Pancreas (tissue), 10 donors: ENCODE measurements around the gene SEC16A. TPM values are rescaled to one million over a fixed set of nuclear protein-coding genes. Genes with fewer than 3 reads are reported as not detected.
A peak's percentile ranks its signal among the peaks of the same experiment; 100 is the strongest.

Source experiments
- ATAC-seq, 4 donors: fragments of 200-7000 bp; cut with Tn5 transposase; one replicate each; pipeline versions ENCODE4 v1.8.0 to v1.9.1; 2020; ENCODE audit warnings: mild to moderate bottlenecking in 4 of 4, moderate library complexity in 4 of 4
- DNase-seq, 6 donors: peaks; one replicate each; pipeline ENCODE4 v3.0.0-alpha.2; 2020
- FAIRE-seq: peaks from 2 replicates; lab custom pipeline; 2012; peaks lifted over from hg19 to GRCh38; lab: Jason Lieb, UNC
- H3K27ac ChIP-seq, 4 donors: fragments of 200-600 bp; sonication (generic); 1 replicate in 3 of 4; 2 replicates in 1 of 4; pipeline versions ENCODE4 v1.5.0 to v1.8.0; 2020
- H3K27me3 ChIP-seq, 4 donors: fragments of 200-600 bp; one replicate each; pipeline ENCODE4 v1.8.0; 2021
- H3K36me3 ChIP-seq, 3 donors: fragments of 200-600 bp; sonication (generic) in 1 of 3; one replicate each; pipeline versions ENCODE4 v1.5.0 to v1.8.0; 2020 to 2021
- H3K4me1 ChIP-seq, 3 donors: fragments of 200-600 bp; one replicate each; pipeline ENCODE4 v1.8.0; 2021
- H3K4me3 ChIP-seq, 4 donors: fragments of 200-600 bp; sonication (generic) in 2 of 4; one replicate each; pipeline versions ENCODE4 v1.5.0 to v1.8.0; 2020 to 2021
- H3K9me3 ChIP-seq, 4 donors: fragments of 200-600 bp; one replicate each; pipeline ENCODE4 v1.8.0; 2021
- WGBS, 2 donors: extraction: QIAGEN DNeasy Blood & Tissue Kit; methylation state at CpG; one replicate each; pipeline ENCODE4 v1.1.7; 2013; 5-methylcytosine and 5-hydroxymethylcytosine counted together
- intact Hi-C, 3 donors: fragments of 100-400 bp; cut with DNase I; formaldehyde crosslinking; loops; one replicate each; pipeline versions ENCODE4 v1.11.1 to v1.14.2; 2022
- polyA plus RNA-seq, 2 donors: library from polyadenylated mRNA; stranded (reverse); fragments of 200-250 nt; gene quantifications; one replicate each; pipeline ENCODE4 v1.2.3, GENCODE V29; 2013
- total RNA-seq, 6 donors: library from RNA; stranded (reverse); fragmentation: NEBNext Ultra II Directional in 4 of 6; extraction: Animal tissue kit (Norgen Biotek cat#: 25700) in 4 of 6; gene quantifications; one replicate each; pipeline versions ENCODE4 v1.2.1 to v1.2.4, GENCODE V29; 2021 to 2023
- TF ChIP-seq, protein P1 (sequence below), 4 donors: fragments of 200-600 bp; sonication (generic) in 3 of 4; IDR thresholded peaks; one replicate each; pipeline versions ENCODE4 v1.5.0 to v1.8.0; 2021; ENCODE audit warnings: antibody characterized with exemption in 4 of 4
- donor health status: healthy with polysubstance abuse.
- donor health status: DM: no; HTN: no; CAD: no; lungs with moderate emphysema.
- donor health status: DM: no; HTN: no; CAD: no.
- donor health status: control.
- donor health status: control.
- donor health status: Bipolar disorder and iron deficiency.
- donor health status: DM: yes; HTN: yes; CAD: no.
- donor health status: DM: no; HTN: no; CAD: no.
- donor health status: DM: no; HTN: no; CAD: no.
- donor health status: DM: yes; HTN: yes; CAD: no.

The SEC16A gene
- total and polyA plus RNA-seq, 8 donors: 32.1 to 66.9 (median 40.8) TPM

DNA sequence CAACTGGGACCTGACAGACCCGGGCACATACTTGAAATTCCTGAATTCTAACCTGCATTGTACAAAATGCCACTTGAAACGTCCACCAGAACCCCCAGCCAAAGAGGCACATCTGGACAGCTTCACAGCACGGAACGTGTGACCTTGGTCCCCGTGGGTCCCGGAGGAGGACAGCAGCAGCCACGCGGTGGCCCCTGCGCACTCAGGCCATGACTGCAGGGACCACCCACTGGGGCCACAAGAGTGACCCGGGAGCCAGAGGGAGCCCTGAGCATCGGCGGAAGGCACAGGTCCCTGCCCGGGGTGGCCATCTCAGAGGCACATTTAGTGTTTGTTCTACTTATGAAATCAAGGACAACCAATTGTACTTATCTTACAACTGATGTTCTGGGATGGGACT, 80.8 kb downstream of the SEC16A start:
- Histone ChIP-seq H3K27ac (no peak overlapping the region), H3K9me3 (no peaks in the 10 kb centered on the region), H3K4me3 (no peak overlapping the region), H3K4me1 (peaks cover 0 to 11% (median 7%) of the 10 kb centered on the region in 3 donors), H3K27me3 (no peaks in the 10 kb centered on the region), H3K36me3 (peaks cover 0 to 18% (median 4%) of the 10 kb centered on the region in 3 donors)
- FAIRE-seq (no peak), ATAC-seq (no peak), DNase-seq (peak in 1 of 6 donors; percentile 41)
- TF ChIP-seq, protein P1, sequence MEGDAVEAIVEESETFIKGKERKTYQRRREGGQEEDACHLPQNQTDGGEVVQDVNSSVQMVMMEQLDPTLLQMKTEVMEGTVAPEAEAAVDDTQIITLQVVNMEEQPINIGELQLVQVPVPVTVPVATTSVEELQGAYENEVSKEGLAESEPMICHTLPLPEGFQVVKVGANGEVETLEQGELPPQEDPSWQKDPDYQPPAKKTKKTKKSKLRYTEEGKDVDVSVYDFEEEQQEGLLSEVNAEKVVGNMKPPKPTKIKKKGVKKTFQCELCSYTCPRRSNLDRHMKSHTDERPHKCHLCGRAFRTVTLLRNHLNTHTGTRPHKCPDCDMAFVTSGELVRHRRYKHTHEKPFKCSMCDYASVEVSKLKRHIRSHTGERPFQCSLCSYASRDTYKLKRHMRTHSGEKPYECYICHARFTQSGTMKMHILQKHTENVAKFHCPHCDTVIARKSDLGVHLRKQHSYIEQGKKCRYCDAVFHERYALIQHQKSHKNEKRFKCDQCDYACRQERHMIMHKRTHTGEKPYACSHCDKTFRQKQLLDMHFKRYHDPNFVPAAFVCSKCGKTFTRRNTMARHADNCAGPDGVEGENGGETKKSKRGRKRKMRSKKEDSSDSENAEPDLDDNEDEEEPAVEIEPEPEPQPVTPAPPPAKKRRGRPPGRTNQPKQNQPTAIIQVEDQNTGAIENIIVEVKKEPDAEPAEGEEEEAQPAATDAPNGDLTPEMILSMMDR (IDR thresholded peaks at IDR 0.05): no peak
- intact Hi-C loops: loop anchor here in 1 of 3 donors (5.0 kb wide), 1 partner anchor 230 kb away; no protein-coding TSS in a partner anchor
- WGBS, 2 donors: 45 to 49% methylated on average over 13 of the region's 13 CpGs

DNA sequence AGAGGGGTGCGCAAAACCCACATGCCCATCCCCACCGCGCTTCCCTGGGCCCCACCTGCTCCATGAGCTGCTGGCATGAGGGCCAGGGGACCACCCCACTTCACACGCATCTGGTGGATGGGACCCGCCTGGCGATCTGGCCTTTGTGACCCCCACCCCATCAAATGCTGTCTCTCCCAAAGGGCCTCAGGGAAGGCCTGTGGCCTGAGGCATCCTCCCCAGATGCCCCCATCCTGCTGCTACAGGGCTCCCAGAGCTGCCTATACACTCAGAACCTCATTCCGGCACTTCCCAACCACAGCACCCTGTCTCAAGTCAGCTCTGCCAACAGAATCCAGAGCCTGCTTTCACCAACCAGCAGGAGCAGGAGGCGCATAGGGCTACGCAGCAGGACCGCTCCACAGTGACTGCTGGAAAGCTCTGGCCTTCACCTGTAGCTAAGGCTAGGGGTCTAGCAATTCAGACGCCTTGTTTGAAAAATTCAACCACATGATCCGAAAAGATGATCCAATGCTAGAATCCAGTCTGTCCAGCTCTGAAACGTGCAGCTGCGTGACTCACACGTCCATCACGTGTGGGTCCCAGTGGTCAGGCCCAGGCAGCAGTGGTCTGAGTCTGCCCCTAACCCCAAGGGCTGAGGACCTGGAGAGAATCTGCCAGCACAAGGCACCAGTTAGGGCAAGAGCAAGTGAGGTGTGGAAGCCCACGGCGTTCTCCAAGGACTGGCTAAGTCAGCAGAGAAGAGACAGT, 81.5 kb downstream of the SEC16A start:
- TF ChIP-seq, protein P1 (IDR thresholded peaks at IDR 0.05): no peak
- FAIRE-seq: no peak
- Histone ChIP-seq H3K27me3 (no peaks in the 10 kb centered on the region), H3K36me3 (peaks cover 0 to 11% (median 4%) of the 10 kb centered on the region in 3 donors), H3K4me3 (no peak overlapping the region), H3K27ac (no peak overlapping the region), H3K9me3 (no peaks in the 10 kb centered on the region), H3K4me1 (peaks cover 0 to 11% (median 7%) of the 10 kb centered on the region in 3 donors)
- no peak for ATAC-seq
- intact Hi-C loops: loop anchor here in 1 of 3 donors (5.0 kb wide), 1 partner anchor 231 kb away; no protein-coding TSS in a partner anchor
- peak in 2 of 6 donors; percentile 48 to 66 for DNase-seq
- WGBS, 2 donors: 78 to 87% methylated on average over 18 of the region's 18 CpGs

DNA sequence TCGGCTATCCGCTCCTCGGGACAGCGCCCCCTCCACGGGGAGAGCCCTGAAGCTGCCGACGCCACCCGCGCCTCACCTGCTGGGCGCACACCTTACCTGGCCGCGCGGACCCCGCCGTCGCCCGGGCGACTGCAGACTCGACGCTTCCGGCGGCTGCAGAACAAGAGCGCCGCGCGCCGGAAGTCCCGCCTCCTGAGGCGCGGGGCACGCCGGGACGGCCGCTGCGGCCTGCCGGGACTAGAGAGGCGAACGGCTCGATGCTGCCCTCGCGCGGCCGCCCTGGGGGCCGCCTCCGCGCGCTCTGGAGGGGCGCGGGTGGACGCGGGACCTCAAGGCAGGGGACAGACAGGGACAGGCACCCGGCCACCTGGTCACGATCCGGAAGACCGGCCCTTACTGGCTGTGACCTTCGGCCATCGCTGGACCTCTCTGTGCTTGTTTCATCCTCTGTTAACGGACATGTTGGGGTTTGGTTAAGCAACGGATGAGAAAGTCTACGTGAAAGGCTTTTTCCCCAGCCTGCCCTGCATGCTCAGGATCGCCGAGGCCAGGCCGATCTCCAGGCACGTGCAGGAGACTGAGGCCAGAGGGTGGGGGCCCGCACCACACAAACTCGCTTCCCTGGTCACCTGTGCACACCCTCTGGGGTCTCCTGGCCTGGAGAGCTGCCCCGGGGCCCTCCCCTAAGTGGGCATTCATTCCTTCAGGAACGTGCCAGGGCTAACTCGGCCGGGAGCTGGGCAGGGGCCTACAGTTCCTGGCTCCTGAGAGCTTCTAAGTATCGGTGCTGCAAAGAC, 82.6 kb downstream of the SEC16A start, which contains the start of gene SNAPC4:
SNAPC4 (minus strand) TSS at position 133 of the 797 bp plus-strand sequence. CDS start 1,742 bp downstream, outside the sequence.
- peaks cover 0 to 14% (median 8%) of the 10 kb centered on the region in 3 donors for H3K36me3 ChIP-seq
- H3K27me3 ChIP-seq: no peaks in the 10 kb centered on the region
- intact Hi-C loops: loop anchor here in 1 of 3 donors (5.0 kb wide), 1 partner anchor 232 kb away; no protein-coding TSS in a partner anchor
- DNase-seq (peak; percentile 75 to 97 (median 91)), FAIRE-seq (no peak), ATAC-seq (peak; percentile 95 to 98 (median 96))
- H3K4me1 ChIP-seq: peaks cover 0 to 11% (median 7%) of the 10 kb centered on the region in 3 donors
- no peaks in the 10 kb centered on the region for H3K9me3 ChIP-seq
- TF ChIP-seq, protein P1 (IDR thresholded peaks at IDR 0.05): peak; percentile 88 to 98 (median 94)
- H3K4me3 ChIP-seq: peak within 1 kb of the TSS; percentile 89 to 99 (median 95)
- WGBS, 2 donors: 4 to 5% methylated on average over 58 to 71 of the region's 71 CpGs
- H3K27ac ChIP-seq: no peak within 1 kb of the TSS

DNA sequence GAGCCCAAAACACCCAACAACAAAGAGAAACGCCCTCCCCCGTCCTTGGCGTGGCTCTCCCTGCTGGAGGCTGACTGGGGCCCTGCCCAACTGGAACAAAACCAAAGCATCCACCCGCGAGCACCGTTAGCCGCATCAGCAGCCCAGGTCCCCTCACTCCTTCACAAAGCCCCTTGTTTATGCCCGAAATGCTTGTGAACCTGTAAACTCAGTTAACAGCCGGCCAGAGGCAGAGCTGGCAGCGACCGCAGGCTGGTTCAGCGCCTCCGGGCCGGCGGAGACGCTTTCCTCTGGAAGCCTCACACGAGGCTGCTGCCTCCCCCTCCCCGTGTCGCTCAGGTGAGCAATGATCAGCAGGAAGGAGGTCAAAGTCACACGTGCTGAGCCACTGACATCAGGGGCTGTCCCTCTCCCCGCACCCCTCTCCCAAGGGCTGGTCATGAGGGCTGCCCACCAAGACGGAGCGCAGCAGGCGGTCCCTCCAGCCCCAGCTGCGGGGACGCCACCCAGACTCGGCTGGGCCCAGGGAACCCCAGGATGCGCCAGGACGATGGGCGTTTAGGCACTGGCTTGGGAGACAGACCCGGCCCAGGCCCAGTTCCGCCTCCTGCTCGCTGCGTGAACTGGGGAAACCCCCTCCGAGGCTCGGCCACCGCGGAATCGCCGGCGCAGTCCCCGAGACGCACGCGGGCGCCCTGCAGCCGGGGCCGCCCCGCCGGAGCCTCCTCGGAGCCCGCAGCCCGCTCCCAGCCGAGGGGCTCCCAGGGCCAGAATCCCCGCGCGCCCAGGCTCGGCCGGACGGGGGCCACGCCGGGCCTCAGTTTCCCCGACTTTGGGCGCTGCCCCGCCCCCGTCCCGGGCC, 83.4 kb downstream of the SEC16A start:
- Histone ChIP-seq H3K9me3 (no peaks in the 10 kb centered on the region), H3K27ac (no peak overlapping the region), H3K27me3 (no peaks in the 10 kb centered on the region), H3K4me3 (peak overlapping the region; percentile 89 to 99 (median 95)), H3K36me3 (peaks cover 0 to 23% (median 14%) of the 10 kb centered on the region in 3 donors), H3K4me1 (peaks cover 0 to 11% (median 7%) of the 10 kb centered on the region in 3 donors)
- DNase-seq (peak in 4 of 6 donors; percentile 35 to 82 (median 58)), FAIRE-seq (no peak), ATAC-seq (peak; percentile 14 to 40 (median 22))
- intact Hi-C loops: loop anchor here in 1 of 3 donors (5.0 kb wide), 1 partner anchor 233 kb away; no protein-coding TSS in a partner anchor
- TF ChIP-seq, protein P1 (IDR thresholded peaks at IDR 0.05): no peak
- 1% methylated on average over 64 to 67 of the region's 67 CpGs for WGBS, 2 donors
